ENCODE results near the gene HNRNPL.

DNA sequence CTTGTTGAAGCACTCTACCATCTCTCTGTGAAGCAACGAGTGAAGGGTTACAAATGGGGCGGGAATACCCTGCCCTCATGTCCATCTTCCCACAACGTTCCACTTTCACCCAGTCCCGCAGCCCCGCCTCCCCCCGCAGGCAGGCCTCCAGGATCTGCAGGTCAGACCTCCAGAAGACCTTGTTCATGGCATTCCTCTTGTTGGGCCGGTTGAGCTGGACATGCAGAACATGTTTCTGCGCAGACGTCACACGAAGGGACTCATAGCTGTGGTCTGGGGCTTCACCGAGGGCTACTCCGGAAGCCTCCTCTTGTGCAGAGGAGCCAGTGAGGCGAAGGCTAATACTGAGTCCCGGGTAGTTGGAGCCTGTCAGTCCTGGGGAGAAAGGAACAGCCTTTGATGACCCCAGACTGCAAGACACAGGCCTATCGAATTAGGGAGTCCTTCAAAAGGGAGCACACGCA, 18.6 kb downstream of the HNRNPL start:
- no peak for TF ChIP-seq YY1 (IDR thresholded peaks at IDR 0.05; ENCODE audit: insufficient read depth, insufficient read length)
- no peak for TF ChIP-seq ZNF274 (IDR thresholded peaks at IDR 0.05; ENCODE audit: low read depth, low read length)
